Liver (tissue), 3 donors: Measurements from ENCODE around the gene AQP5.

ENCODE experiments used
- CTCF ChIP-seq: fragments of 150-350 bp; IDR thresholded peaks from 2 replicates; pipeline ENCODE4 v1.5.1; 2017; ENCODE audit warnings: improper control_type of control experiment, low read depth, low read length; ENCODE audit not compliant: missing input control
- FOXA2 ChIP-seq: IDR thresholded peaks from 2 replicates; pipeline ENCODE4 v1.6.1; 2016; ENCODE audit warnings: antibody characterized with exemption
- NR2F2 ChIP-seq: IDR thresholded peaks from 2 replicates; pipeline ENCODE4 v1.6.1; 2016; ENCODE audit warnings: antibody characterized with exemption
- RXRA ChIP-seq, 2 donors: IDR thresholded peaks; 2 replicates each; pipeline ENCODE4 v1.6.1; 2017 to 2018; ENCODE audit warnings: antibody characterized with exemption in 2 of 2, mild to moderate bottlenecking in 1 of 2
- SP1 ChIP-seq: IDR thresholded peaks from 2 replicates; pipeline ENCODE4 v1.6.1; 2018; ENCODE audit warnings: antibody characterized with exemption, mild to moderate bottlenecking
- YY1 ChIP-seq: IDR thresholded peaks from 2 replicates; pipeline ENCODE4 v1.6.1; 2016; ENCODE audit warnings: antibody characterized with exemption, mild to moderate bottlenecking
- TF ChIP-seq, protein P1 (sequence below): IDR thresholded peaks from 2 replicates; pipeline ENCODE4 v1.6.1; 2016; ENCODE audit warnings: antibody characterized with exemption
- TF ChIP-seq, protein P2 (sequence below): IDR thresholded peaks from 2 replicates; pipeline ENCODE4 v1.6.1; 2016; ENCODE audit warnings: antibody characterized with exemption
- donor health status: healthy.
- donor health status: healthy.

GRCh38 chr12:49923880-49924556, 37.7 kb upstream of the AQP5 start:
- TF ChIP-seq NR2F2 = no peak
- TF ChIP-seq CTCF = no peak
- no peak for TF ChIP-seq SP1
- TF ChIP-seq, protein P1, sequence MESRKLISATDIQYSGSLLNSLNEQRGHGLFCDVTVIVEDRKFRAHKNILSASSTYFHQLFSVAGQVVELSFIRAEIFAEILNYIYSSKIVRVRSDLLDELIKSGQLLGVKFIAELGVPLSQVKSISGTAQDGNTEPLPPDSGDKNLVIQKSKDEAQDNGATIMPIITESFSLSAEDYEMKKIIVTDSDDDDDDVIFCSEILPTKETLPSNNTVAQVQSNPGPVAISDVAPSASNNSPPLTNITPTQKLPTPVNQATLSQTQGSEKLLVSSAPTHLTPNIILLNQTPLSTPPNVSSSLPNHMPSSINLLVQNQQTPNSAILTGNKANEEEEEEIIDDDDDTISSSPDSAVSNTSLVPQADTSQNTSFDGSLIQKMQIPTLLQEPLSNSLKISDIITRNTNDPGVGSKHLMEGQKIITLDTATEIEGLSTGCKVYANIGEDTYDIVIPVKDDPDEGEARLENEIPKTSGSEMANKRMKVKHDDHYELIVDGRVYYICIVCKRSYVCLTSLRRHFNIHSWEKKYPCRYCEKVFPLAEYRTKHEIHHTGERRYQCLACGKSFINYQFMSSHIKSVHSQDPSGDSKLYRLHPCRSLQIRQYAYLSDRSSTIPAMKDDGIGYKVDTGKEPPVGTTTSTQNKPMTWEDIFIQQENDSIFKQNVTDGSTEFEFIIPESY = no peak
- no peak for TF ChIP-seq RXRA (IDR thresholded peaks at IDR 0.05)
- no peak for TF ChIP-seq FOXA2
- no peak for TF ChIP-seq YY1
- TF ChIP-seq, protein P2, sequence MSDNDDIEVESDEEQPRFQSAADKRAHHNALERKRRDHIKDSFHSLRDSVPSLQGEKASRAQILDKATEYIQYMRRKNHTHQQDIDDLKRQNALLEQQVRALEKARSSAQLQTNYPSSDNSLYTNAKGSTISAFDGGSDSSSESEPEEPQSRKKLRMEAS = no peak
